COLO829 (cell line): ENCODE data around the gene ISM1.

Experiments used
- DNase-seq: peaks from one replicate; pipeline ENCODE4 v3.0.0; 2012; ENCODE audit warnings: low spot score

The ISM1 gene

DNA sequence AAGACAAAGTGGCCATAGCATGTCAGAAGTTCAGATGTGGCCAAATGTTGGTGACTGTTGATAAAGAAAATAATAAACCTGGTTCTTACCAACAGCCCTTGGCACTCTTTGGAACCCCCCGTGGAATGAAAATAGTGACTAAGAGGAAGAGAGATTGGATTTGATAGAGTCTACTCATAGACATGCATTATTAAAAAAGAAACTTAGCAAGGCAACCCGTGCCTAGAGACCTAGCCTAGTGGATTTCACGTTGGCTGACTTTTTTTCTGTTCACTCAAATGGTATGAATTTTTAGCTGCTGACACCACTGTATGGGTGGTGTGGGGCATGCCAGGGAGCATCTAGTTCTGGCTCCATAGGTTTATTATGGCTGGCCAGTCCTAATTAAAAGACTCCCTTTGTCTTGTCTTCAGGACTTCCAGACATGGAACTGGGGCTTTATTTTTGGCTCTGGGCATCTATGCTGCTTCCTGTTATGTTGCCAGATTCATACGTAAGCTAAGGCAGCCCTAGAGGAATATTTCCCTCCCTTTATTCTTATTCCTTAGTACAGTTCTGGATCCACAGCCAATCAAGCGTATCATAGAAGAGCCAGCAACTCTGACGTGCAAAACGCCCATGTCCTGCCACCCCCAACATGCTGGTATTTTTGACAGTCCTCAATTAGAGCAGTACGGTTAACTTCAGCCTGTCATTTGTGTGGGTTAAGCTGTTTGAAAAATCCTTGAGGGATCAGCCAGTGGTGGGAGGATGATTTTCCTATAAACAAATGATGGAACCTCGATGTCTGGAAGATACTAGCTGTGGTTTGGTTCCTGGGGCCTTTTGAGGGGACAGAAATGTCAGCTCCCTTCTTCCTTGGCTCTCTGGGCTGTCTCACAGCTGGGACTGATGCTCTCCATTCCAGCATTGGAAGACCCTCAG, 127.5 kb downstream of the ISM1 start:
- DNase-seq, result peak; percentile 74

DNA sequence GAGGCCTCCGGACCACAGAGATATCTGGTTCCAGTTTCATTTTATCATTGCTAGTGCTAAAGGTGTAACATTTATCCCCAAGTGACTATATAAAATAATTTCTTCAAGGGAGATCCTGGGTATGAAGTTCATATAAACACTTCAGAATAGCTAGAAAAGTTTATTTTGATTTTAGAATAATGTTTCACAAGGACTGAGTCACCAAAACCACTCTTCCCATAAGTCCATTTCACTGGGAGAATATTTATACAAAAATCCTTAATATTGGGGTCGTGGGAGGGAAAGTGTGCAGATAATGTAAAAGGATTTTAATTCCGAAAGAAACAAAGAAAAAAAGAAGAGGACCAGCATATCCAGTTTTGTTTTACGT, 128.1 kb downstream of the ISM1 start:
- no peak for DNase-seq
